ENCODE results near the gene KCNT1. TPM values are rescaled to one million over a fixed set of nuclear protein-coding genes. Genes with fewer than 3 reads are reported as not detected.

KCNT1 gene
- total and polyA plus RNA-seq, 2 donors (not counting 3 experiments of a cell fraction or from before 2014, with no cell fraction given) = not detected

DNA sequence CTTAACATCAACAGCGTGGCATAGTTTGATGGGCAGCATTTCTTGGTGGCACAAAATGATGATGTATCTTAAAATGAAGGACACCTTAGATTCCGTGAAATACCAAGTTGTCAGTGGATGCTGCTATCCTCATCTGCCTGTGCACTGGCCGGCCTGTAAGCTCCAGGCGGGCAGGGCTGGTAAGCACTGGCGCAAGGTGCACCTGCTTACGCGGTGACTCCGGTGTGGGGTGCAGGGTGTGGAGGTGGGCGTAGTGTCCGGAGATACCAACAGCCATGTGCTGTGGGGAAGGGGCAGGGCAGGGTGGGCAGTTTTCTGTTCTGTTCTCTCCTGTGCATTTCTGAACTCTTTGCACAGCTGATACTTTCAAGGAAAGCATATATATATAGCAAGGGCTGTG, 101.5 kb downstream of the KCNT1 start:
- H2AFZ ChIP-seq (ENCODE audit: low read depth, low read length) = no peak overlapping the region
- H4K20me1 ChIP-seq (replicated peaks; ENCODE audit: control insufficient read depth, extremely low read depth, insufficient read depth, low read length) = no peaks in the 10 kb centered on the region
- ChIA-PET CTCF (interaction anchor here (0.8 kb wide), 1 partner anchor 485 kb away, joined by 3 read pairs; no protein-coding TSS in a partner anchor), POLR2A (no interaction called here)
- H3K36me3 ChIP-seq (ENCODE audit: control insufficient read depth in 2 of 2, extremely low read depth in 1 of 2, insufficient read depth in 2 of 2, low read length in 2 of 2) = no peaks in the 10 kb centered on the region
- intact Hi-C loops (cut with micrococcal nuclease) (no loop called here), dilution Hi-C loops (cut with MboI; ENCODE audit: extremely low pct_ligation_motif_present, low sequenced_read_pairs) (no loop called here)
- H3K9me1 ChIP-seq (replicated peaks; ENCODE audit: control insufficient read depth, extremely low read depth, insufficient read depth, low read length) = no peaks in the 10 kb centered on the region
- no peak overlapping the region for H3K4me3 ChIP-seq (replicated peaks in 1 of 3; ENCODE audit: insufficient read depth in 1 of 3, low read depth in 1 of 3, low read length in 3 of 3)
- H3K79me2 ChIP-seq (ENCODE audit: control insufficient read depth, insufficient read depth, low read length) = no peaks in the 10 kb centered on the region
- H3K9me3 ChIP-seq (replicated peaks; ENCODE audit: control insufficient read depth, insufficient read depth, low read length) = no peaks in the 10 kb centered on the region
- H3K27me3 ChIP-seq (ENCODE audit: control insufficient read depth in 2 of 2, insufficient read depth in 2 of 2, low read length in 2 of 2) = no peaks in the 10 kb centered on the region
- H3K27ac ChIP-seq (ENCODE audit: insufficient read depth, low read depth, low read length) = no peak overlapping the region
- no peak for DNase-seq (ENCODE audit: low read depth, low spot score)
- no peak for FAIRE-seq
- no peak overlapping the region for H3K4me2 ChIP-seq (ENCODE audit: insufficient read depth, low read length)
- H3K4me1 ChIP-seq (ENCODE audit: control insufficient read depth, extremely low read depth, insufficient read depth, low read length) = no peaks in the 10 kb centered on the region
- TF ChIP-seq POLR2A (IDR thresholded peaks at IDR 0.05; ENCODE audit: low read depth, low read length) = no peak
- no peak for TF ChIP-seq MYC (IDR thresholded peaks at IDR 0.05; ENCODE audit: low read depth, low read length)
- no peak for TF ChIP-seq FOS (IDR thresholded peaks at IDR 0.05; ENCODE audit: borderline replicate concordance, insufficient read depth, low read length)
- TF ChIP-seq EZH2 (IDR thresholded peaks at IDR 0.05; ENCODE audit: borderline replicate concordance, low read depth, low read length, severe bottlenecking) = no peak
- TF ChIP-seq JUN (IDR thresholded peaks at IDR 0.05; ENCODE audit: borderline replicate concordance, insufficient read depth, insufficient read length, low read depth) = no peak
- TF ChIP-seq, protein P1, sequence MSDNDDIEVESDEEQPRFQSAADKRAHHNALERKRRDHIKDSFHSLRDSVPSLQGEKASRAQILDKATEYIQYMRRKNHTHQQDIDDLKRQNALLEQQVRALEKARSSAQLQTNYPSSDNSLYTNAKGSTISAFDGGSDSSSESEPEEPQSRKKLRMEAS (IDR thresholded peaks at IDR 0.05; ENCODE audit: insufficient read depth, insufficient read length) = no peak
- TF ChIP-seq GATA2 (IDR thresholded peaks at IDR 0.05; ENCODE audit: insufficient read depth, insufficient read length, low read depth, low read length) = no peak
- TF ChIP-seq, protein P2, sequence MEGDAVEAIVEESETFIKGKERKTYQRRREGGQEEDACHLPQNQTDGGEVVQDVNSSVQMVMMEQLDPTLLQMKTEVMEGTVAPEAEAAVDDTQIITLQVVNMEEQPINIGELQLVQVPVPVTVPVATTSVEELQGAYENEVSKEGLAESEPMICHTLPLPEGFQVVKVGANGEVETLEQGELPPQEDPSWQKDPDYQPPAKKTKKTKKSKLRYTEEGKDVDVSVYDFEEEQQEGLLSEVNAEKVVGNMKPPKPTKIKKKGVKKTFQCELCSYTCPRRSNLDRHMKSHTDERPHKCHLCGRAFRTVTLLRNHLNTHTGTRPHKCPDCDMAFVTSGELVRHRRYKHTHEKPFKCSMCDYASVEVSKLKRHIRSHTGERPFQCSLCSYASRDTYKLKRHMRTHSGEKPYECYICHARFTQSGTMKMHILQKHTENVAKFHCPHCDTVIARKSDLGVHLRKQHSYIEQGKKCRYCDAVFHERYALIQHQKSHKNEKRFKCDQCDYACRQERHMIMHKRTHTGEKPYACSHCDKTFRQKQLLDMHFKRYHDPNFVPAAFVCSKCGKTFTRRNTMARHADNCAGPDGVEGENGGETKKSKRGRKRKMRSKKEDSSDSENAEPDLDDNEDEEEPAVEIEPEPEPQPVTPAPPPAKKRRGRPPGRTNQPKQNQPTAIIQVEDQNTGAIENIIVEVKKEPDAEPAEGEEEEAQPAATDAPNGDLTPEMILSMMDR (IDR thresholded peaks at IDR 0.05; ENCODE audit: extremely low read depth in 1 of 2, insufficient read depth in 1 of 2, low read depth in 1 of 2, low read length in 2 of 2) = no peak
- TF ChIP-seq POLR2AphosphoS5 (IDR thresholded peaks at IDR 0.05; ENCODE audit: insufficient read depth, low read depth, low read length) = no peak
- BruUV-seq (replicated peaks) = no TSS peak
- H3K9ac ChIP-seq (replicated peaks; ENCODE audit: extremely low read depth, insufficient read depth, low read length) = no peak overlapping the region
